ENCODE results near the gene RARS2. TPM values are rescaled to one million over a fixed set of nuclear protein-coding genes. Genes with fewer than 3 reads are reported as not detected.

The RARS2 gene
- total and polyA plus RNA-seq, 2 experiments from 2014 or later: 31.8 to 38.5 TPM

DNA sequence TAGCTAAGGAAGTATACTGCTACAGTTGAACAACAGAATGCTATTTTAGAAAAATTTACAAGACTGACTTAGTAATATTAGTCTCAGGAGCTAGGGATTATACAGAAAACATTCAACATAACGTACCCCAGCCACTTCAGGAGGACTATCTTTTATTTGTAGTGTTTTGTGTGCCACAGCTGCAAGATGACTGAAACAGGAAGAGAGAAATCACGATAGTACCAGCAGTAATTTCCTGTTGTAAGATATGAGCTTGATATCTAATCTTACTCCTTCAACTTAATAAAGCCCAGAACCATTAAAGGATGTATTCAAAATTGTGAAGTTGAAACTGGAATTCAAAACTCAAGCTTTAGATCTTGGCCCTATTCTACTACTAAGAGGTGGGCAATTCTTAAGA lies 75.0 kb downstream of the RARS2 start (continued):
- TF ChIP-seq, protein P1, sequence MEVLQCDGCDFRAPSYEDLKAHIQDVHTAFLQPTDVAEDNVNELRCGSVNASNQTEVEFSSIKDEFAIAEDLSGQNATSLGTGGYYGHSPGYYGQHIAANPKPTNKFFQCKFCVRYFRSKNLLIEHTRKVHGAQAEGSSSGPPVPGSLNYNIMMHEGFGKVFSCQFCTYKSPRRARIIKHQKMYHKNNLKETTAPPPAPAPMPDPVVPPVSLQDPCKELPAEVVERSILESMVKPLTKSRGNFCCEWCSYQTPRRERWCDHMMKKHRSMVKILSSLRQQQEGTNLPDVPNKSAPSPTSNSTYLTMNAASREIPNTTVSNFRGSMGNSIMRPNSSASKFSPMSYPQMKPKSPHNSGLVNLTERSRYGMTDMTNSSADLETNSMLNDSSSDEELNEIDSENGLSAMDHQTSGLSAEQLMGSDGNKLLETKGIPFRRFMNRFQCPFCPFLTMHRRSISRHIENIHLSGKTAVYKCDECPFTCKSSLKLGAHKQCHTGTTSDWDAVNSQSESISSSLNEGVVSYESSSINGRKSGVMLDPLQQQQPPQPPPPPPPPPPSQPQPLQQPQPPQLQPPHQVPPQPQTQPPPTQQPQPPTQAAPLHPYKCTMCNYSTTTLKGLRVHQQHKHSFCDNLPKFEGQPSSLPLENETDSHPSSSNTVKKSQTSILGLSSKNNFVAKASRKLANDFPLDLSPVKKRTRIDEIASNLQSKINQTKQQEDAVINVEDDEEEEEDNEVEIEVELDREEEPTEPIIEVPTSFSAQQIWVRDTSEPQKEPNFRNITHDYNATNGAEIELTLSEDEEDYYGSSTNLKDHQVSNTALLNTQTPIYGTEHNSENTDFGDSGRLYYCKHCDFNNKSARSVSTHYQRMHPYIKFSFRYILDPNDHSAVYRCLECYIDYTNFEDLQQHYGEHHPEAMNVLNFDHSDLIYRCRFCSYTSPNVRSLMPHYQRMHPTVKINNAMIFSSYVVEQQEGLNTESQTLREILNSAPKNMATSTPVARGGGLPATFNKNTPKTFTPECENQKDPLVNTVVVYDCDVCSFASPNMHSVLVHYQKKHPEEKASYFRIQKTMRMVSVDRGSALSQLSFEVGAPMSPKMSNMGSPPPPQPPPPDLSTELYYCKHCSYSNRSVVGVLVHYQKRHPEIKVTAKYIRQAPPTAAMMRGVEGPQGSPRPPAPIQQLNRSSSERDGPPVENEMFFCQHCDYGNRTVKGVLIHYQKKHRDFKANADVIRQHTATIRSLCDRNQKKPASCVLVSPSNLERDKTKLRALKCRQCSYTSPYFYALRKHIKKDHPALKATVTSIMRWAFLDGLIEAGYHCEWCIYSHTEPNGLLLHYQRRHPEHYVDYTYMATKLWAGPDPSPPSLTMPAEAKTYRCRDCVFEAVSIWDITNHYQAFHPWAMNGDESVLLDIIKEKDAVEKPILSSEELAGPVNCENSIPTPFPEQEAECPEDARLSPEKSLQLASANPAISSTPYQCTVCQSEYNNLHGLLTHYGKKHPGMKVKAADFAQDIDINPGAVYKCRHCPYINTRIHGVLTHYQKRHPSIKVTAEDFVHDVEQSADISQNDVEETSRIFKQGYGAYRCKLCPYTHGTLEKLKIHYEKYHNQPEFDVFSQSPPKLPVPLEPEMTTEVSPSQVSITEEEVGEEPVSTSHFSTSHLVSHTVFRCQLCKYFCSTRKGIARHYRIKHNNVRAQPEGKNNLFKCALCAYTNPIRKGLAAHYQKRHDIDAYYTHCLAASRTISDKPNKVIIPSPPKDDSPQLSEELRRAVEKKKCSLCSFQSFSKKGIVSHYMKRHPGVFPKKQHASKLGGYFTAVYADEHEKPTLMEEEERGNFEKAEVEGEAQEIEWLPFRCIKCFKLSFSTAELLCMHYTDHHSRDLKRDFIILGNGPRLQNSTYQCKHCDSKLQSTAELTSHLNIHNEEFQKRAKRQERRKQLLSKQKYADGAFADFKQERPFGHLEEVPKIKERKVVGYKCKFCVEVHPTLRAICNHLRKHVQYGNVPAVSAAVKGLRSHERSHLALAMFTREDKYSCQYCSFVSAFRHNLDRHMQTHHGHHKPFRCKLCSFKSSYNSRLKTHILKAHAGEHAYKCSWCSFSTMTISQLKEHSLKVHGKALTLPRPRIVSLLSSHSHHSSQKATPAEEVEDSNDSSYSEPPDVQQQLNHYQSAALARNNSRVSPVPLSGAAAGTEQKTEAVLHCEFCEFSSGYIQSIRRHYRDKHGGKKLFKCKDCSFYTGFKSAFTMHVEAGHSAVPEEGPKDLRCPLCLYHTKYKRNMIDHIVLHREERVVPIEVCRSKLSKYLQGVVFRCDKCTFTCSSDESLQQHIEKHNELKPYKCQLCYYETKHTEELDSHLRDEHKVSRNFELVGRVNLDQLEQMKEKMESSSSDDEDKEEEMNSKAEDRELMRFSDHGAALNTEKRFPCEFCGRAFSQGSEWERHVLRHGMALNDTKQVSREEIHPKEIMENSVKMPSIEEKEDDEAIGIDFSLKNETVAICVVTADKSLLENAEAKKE (CRISPR knock-in tag; IDR thresholded peaks at IDR 0.05): no peak
- TF ChIP-seq NANOG (IDR thresholded peaks at IDR 0.05; ENCODE audit: borderline replicate concordance): no peak
- TF ChIP-seq, protein P2, sequence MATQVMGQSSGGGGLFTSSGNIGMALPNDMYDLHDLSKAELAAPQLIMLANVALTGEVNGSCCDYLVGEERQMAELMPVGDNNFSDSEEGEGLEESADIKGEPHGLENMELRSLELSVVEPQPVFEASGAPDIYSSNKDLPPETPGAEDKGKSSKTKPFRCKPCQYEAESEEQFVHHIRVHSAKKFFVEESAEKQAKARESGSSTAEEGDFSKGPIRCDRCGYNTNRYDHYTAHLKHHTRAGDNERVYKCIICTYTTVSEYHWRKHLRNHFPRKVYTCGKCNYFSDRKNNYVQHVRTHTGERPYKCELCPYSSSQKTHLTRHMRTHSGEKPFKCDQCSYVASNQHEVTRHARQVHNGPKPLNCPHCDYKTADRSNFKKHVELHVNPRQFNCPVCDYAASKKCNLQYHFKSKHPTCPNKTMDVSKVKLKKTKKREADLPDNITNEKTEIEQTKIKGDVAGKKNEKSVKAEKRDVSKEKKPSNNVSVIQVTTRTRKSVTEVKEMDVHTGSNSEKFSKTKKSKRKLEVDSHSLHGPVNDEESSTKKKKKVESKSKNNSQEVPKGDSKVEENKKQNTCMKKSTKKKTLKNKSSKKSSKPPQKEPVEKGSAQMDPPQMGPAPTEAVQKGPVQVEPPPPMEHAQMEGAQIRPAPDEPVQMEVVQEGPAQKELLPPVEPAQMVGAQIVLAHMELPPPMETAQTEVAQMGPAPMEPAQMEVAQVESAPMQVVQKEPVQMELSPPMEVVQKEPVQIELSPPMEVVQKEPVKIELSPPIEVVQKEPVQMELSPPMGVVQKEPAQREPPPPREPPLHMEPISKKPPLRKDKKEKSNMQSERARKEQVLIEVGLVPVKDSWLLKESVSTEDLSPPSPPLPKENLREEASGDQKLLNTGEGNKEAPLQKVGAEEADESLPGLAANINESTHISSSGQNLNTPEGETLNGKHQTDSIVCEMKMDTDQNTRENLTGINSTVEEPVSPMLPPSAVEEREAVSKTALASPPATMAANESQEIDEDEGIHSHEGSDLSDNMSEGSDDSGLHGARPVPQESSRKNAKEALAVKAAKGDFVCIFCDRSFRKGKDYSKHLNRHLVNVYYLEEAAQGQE (IDR thresholded peaks at IDR 0.05; ENCODE audit: unreplicated experiment): no peak
- TF ChIP-seq ZNF114 (CRISPR knock-in tag; IDR thresholded peaks at IDR 0.05): no peak
- no peak for TF ChIP-seq JUNB (IDR thresholded peaks at IDR 0.05; ENCODE audit: unreplicated experiment)

- Mint-ChIP-seq H3K4me1 (no peaks in the 10 kb centered on the region), H3K36me3 (ENCODE audit: low read depth) (no peaks in the 10 kb centered on the region), H3K9me3 (no peaks in the 10 kb centered on the region), H3K27me3 (ENCODE audit: insufficient read depth, low read depth, poor library complexity) (no peaks in the 10 kb centered on the region), H3K4me3 (no peak overlapping the region), H3K27ac (no peak overlapping the region)
- Histone ChIP-seq H3K4me1 (ENCODE audit: insufficient read depth) (peaks cover 4% of the 10 kb centered on the region; the same call in 1 of the 2 replicates), H3K36me3 (ENCODE audit: insufficient read depth) (no peaks in the 10 kb centered on the region), H3F3A (replicated peaks; ENCODE audit: low read depth) (no peaks in the 10 kb centered on the region), H2AFZ (no peak overlapping the region), H3K4me2 (no peak overlapping the region), H3K9me2 (ENCODE audit: insufficient read depth) (no peaks in the 10 kb centered on the region), H3K27ac (ENCODE audit: low read depth) (no peak overlapping the region), H3K4me3 (no peak overlapping the region), H3K79me2 (replicated peaks; ENCODE audit: insufficient read depth) (no peaks in the 10 kb centered on the region), H4K20me1 (replicated peaks; ENCODE audit: insufficient read depth) (no peaks in the 10 kb centered on the region), H3K27me3 (ENCODE audit: insufficient read depth) (no peaks in the 10 kb centered on the region)
- DNase-seq (ENCODE audit: low spot score) (no peak), ATAC-seq (no peak)
- TF ChIP-seq NANOG (IDR thresholded peaks at IDR 0.05; ENCODE audit: borderline replicate concordance): no peak
- TF ChIP-seq JUNB (IDR thresholded peaks at IDR 0.05; ENCODE audit: unreplicated experiment): no peak
- TF ChIP-seq, protein P1 (CRISPR knock-in tag; IDR thresholded peaks at IDR 0.05): no peak
- no peak for TF ChIP-seq ZNF331 (CRISPR knock-in tag; IDR thresholded peaks at IDR 0.05; ENCODE audit: low read depth)
These were observed 85.3 kb downstream of the RARS2 start for GRCh38 chr6:87504441-87504840.
